ENCODE measurements around the gene USP6. TPM values are rescaled to one million over a fixed set of nuclear protein-coding genes. Genes with fewer than 3 reads are reported as not detected.
"Not testable (repeated sequence)": the region's sequence is repeated elsewhere in the genome, so short reads cannot be mapped to it uniquely, and the experiment has no call there.

USP6 gene
- total RNA-seq, 1 donor from 2014 or later = 4.7 TPM

- peaks cover 17% of the 10 kb centered on the region for H3K27me3 Mint-ChIP-seq (ENCODE audit: unreplicated experiment)
- DNase-seq = peak; percentile 41
- peaks cover 2% of the 10 kb centered on the region for H3K9me3 Mint-ChIP-seq (ENCODE audit: unreplicated experiment)
Observed at GRCh38 chr17:5122586-5123342, 6.9 kb downstream of the USP6 start.

GRCh38 chr17:5123343-5124124, 7.7 kb downstream of the USP6 start:
- Mint-ChIP-seq H3K4me1 (ENCODE audit: low read depth, unreplicated experiment) (peaks cover 4% of the 10 kb centered on the region), H3K9me3 (ENCODE audit: unreplicated experiment) (peaks cover 2% of the 10 kb centered on the region), H3K27me3 (ENCODE audit: unreplicated experiment) (peaks cover 15% of the 10 kb centered on the region), H3K27ac (ENCODE audit: unreplicated experiment) (no peak overlapping the region), H3K4me3 (ENCODE audit: unreplicated experiment) (peak overlapping the region; percentile 2), H3K36me3 (ENCODE audit: unreplicated experiment) (peaks cover 4% of the 10 kb centered on the region)
- no peak for TF ChIP-seq CTCF (IDR thresholded peaks at IDR 0.05; ENCODE audit: partially characterized antibody, unreplicated experiment)
- DNase-seq = no peak

More at GRCh38 chr17:5122586-5123342, 6.9 kb downstream of the USP6 start:
- peaks cover 4% of the 10 kb centered on the region for H3K4me1 Mint-ChIP-seq (ENCODE audit: low read depth, unreplicated experiment)
- no peak overlapping the region for H3K27ac Mint-ChIP-seq (ENCODE audit: unreplicated experiment)
- TF ChIP-seq CTCF (IDR thresholded peaks at IDR 0.05; ENCODE audit: partially characterized antibody, unreplicated experiment) = no peak
- peak overlapping the region; percentile 15 for H3K4me3 Mint-ChIP-seq (ENCODE audit: unreplicated experiment)
- peaks cover 7% of the 10 kb centered on the region for H3K36me3 Mint-ChIP-seq (ENCODE audit: unreplicated experiment)

GRCh38 chr17:5124125-5124760, 8.4 kb downstream of the USP6 start:
- H3K36me3 Mint-ChIP-seq (ENCODE audit: unreplicated experiment); H3K4me1 Mint-ChIP-seq (ENCODE audit: low read depth, unreplicated experiment); H3K9me3 Mint-ChIP-seq (ENCODE audit: unreplicated experiment); DNase-seq: not testable (repeated sequence)
- Mint-ChIP-seq H3K4me3 (ENCODE audit: unreplicated experiment) (peak overlapping the region; percentile 23), H3K27ac (ENCODE audit: unreplicated experiment) (peak overlapping the region; percentile 7), H3K27me3 (ENCODE audit: unreplicated experiment) (peaks cover 13% of the 10 kb centered on the region)

GRCh38 chr17:5124896-5125295, 9.1 kb downstream of the USP6 start:
- not testable (repeated sequence) for H3K36me3 Mint-ChIP-seq (ENCODE audit: unreplicated experiment); H3K27ac Mint-ChIP-seq (ENCODE audit: unreplicated experiment); H3K4me1 Mint-ChIP-seq (ENCODE audit: low read depth, unreplicated experiment); H3K9me3 Mint-ChIP-seq (ENCODE audit: unreplicated experiment); H3K4me3 Mint-ChIP-seq (ENCODE audit: unreplicated experiment); DNase-seq
- peaks cover 13% of the 10 kb centered on the region for H3K27me3 Mint-ChIP-seq (ENCODE audit: unreplicated experiment)

- DNase-seq = no peak
- TF ChIP-seq CTCF (IDR thresholded peaks at IDR 0.05; ENCODE audit: partially characterized antibody, unreplicated experiment) = no peak
- peaks cover 4% of the 10 kb centered on the region for H3K4me1 Mint-ChIP-seq (ENCODE audit: low read depth, unreplicated experiment)
- peaks cover 4% of the 10 kb centered on the region for H3K36me3 Mint-ChIP-seq (ENCODE audit: unreplicated experiment)
- peaks cover 13% of the 10 kb centered on the region for H3K27me3 Mint-ChIP-seq (ENCODE audit: unreplicated experiment)
- H3K27ac Mint-ChIP-seq (ENCODE audit: unreplicated experiment) = no peak overlapping the region
- no peak overlapping the region for H3K4me3 Mint-ChIP-seq (ENCODE audit: unreplicated experiment)
- peaks cover 3% of the 10 kb centered on the region for H3K9me3 Mint-ChIP-seq (ENCODE audit: unreplicated experiment)
Observed at GRCh38 chr17:5126719-5127488, 11.1 kb downstream of the USP6 start.

All from glutamatergic neuron (in vitro differentiated cells).